ENCODE results near the gene KRT27. TPM values are rescaled to one million over a fixed set of nuclear protein-coding genes. Genes with fewer than 3 reads are reported as not detected.

Gene KRT27
- total and polyA plus RNA-seq, 9 of the 15 experiments (the other 6 are each of a cell fraction or from before 2014, with no cell fraction given) = 0.10 TPM; not detected in 8

GRCh38 chr17:40822132-40822812 is 39.9 kb upstream of the KRT27 start, which contains the start of gene KRT10:
Gene KRT10, minus strand, starts transcription at chr17:40822614. Its CDS starts 29 bp downstream, at chr17:40822585.
- in situ Hi-C loops (cut with MboI) = no loop called here
- Histone ChIP-seq H3K4me1 (replicated peaks in 1 of 2; ENCODE audit: control insufficient read depth in 2 of 2, insufficient read depth in 2 of 2, low read length in 2 of 2) (peaks cover 26 to 52% of the 10 kb centered on the region in 2 experiments), H3K4me3 (peak within 1 kb of the TSS; percentile 3; the same call in 1 of the 2 replicates), H3K79me2 (ENCODE audit: control insufficient read depth, insufficient read depth, low read length) (peaks cover 88% of the 10 kb centered on the region), H3K27ac (ENCODE audit: extremely low read depth, low read depth, low read length) (peak within 1 kb of the TSS; percentile 99), H4K20me1 (replicated peaks; ENCODE audit: control insufficient read depth, insufficient read depth, low read length) (no peaks in the 10 kb centered on the region), H2AFZ (ENCODE audit: low read depth, low read length) (no peak within 1 kb of the TSS), H3K9me3 (replicated peaks; ENCODE audit: control insufficient read depth, insufficient read depth, low read depth, low read length) (no peaks in the 10 kb centered on the region), H3K4me2 (ENCODE audit: insufficient read depth, low read length) (peak within 1 kb of the TSS; percentile 66), H3K9me1 (ENCODE audit: control insufficient read depth, insufficient read depth, low read length) (no peaks in the 10 kb centered on the region), H3K36me3 (ENCODE audit: control insufficient read depth, insufficient read depth, low read length) (peaks cover 26% of the 10 kb centered on the region), H3K27me3 (ENCODE audit: control insufficient read depth in 2 of 2, insufficient read depth in 2 of 2, low read length in 2 of 2) (no peaks in the 10 kb centered on the region), H3K9ac (ENCODE audit: insufficient read depth in 1 of 2, low read depth in 2 of 2, low read length in 2 of 2) (peak within 1 kb of the TSS; percentile 28 to 97; a peak in 3 of 4 replicates)
- ATAC-seq (peak; percentile 60), DNase-seq (ENCODE audit: extremely low read depth in 1 of 4, low spot score in 3 of 4) (peak in 2 of 4 experiments; percentile 41 to 72), FAIRE-seq (peak; percentile 58)
- BruUV-seq (replicated peaks) = no TSS peak
- WGBS (ENCODE audit: insufficient coverage, low coverage, missing lambda C conversion rate) = 56% methylated on average over 6 of the region's 7 CpGs
- ChIA-PET CTCF (ENCODE audit: low intra/inter-chr PET ratio) (no interaction called here), POLR2A (interaction anchor here (0.7 to 0.8 kb wide), 2 partner anchors 61 to 857 kb away, joined by 3 read pairs; no protein-coding TSS in a partner anchor)
- intact Hi-C loops (cut with micrococcal nuclease) = no loop called here
- no peak for TF ChIP-seq KLF10 (CRISPR knock-in tag; IDR thresholded peaks at IDR 0.05)
- no peak for TF ChIP-seq ZNF3 (CRISPR knock-in tag; IDR thresholded peaks at IDR 0.05)
- no peak for TF ChIP-seq AFF4 (CRISPR knock-in tag; IDR thresholded peaks at IDR 0.05)
- TF ChIP-seq ESRRB (CRISPR knock-in tag; IDR thresholded peaks at IDR 0.05; ENCODE audit: borderline replicate concordance) = no peak
- TF ChIP-seq CBFA2T3 (IDR thresholded peaks at IDR 0.05) = no peak
- TF ChIP-seq ARID1B (IDR thresholded peaks at IDR 0.05) = no peak
- TF ChIP-seq PRDM10 (IDR thresholded peaks at IDR 0.05; ENCODE audit: partially characterized antibody) = no peak
- TF ChIP-seq MAFG (tag; conservative IDR thresholded peaks at IDR 0.05) = peak; percentile 69
- TF ChIP-seq SUPT5H (IDR thresholded peaks at IDR 0.05) = peak; percentile 37; the same call in 1 of the 2 replicates
- no peak for TF ChIP-seq ZNF695 (CRISPR knock-in tag; IDR thresholded peaks at IDR 0.05)
- TF ChIP-seq SAP30 (IDR thresholded peaks at IDR 0.05; ENCODE audit: borderline replicate concordance, insufficient read depth, low read depth, low read length, poor library complexity, severe bottlenecking) = no peak
- TF ChIP-seq HMG20A (CRISPR knock-in tag; conservative IDR thresholded peaks at IDR 0.05) = no peak
- TF ChIP-seq PPARD (CRISPR knock-in tag; IDR thresholded peaks at IDR 0.05) = no peak
- no peak for TF ChIP-seq RAD51 (IDR thresholded peaks at IDR 0.05; ENCODE audit: borderline replicate concordance, low read depth)
- no peak for TF ChIP-seq ZNF431 (CRISPR knock-in tag; IDR thresholded peaks at IDR 0.05)
- TF ChIP-seq POLR2A (conservative IDR thresholded peaks at IDR 0.05) = 0 out of 2 replicates have a peak, but pooled peaks have one; percentile 26

Data from K562 (cell line).